ENCODE measurements around the gene STARD7.

GRCh38 chr2:96231316-96231715, 22.7 kb upstream of the STARD7 start:
- no peak for TF ChIP-seq EP300 (IDR thresholded peaks at IDR 0.05)
- TF ChIP-seq CTCF (IDR thresholded peaks at IDR 0.05): no peak

Data from sigmoid colon (tissue), 4 donors.